GM12864 (cell line): ENCODE results near the gene GPX3.

Experiments used
- DNase-seq: peaks from one replicate; pipeline ENCODE4 v3.0.0-alpha.2; 2011; ENCODE audit warnings: low read depth
- H3K4me3 ChIP-seq: 2 replicates; pipeline ENCODE4 v1.5.1; 2011; ENCODE audit warnings: mild to moderate bottlenecking, low read depth, low read length, control low read depth
- CTCF ChIP-seq: IDR thresholded peaks from 2 replicates; pipeline ENCODE4 v1.5.1; 2011; ENCODE audit warnings: low read depth, mild to moderate bottlenecking, moderate library complexity, low read length, control low read depth, inconsistent platforms; ENCODE audit errors: missing control alignments

Gene GPX3

GRCh38 chr5:150993826-150994412, 26.5 kb upstream of the GPX3 start:
- no peak for DNase-seq
- no peak for TF ChIP-seq CTCF

GRCh38 chr5:150999704-151000442, 20.5 kb upstream of the GPX3 start:
- DNase-seq = no peak
- H3K4me3 ChIP-seq = no peak overlapping the region
- TF ChIP-seq CTCF = no peak

More at GRCh38 chr5:150993826-150994412, 26.5 kb upstream of the GPX3 start:
- H3K4me3 ChIP-seq = no peak overlapping the region

DNA sequence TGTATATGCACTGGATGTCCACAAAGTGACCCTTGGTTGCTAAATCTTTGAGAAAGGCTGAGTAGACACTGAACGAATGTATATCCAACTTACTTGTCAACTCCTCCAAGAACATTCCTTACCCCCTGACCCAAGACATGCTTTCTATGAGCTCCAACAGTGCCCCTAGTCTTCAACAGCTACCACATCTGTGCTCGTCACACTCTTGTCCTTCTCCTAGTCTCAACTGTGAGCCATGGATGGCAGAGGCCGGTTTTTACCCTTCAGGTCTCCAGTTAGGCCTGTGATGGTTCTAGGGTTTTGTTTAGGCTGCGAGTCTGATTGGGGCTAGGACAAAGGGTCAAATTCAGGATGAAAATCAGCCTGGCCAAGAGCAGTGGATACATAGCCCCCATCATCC, 19.0 kb upstream of the GPX3 start:
- no peak for DNase-seq
- no peak for TF ChIP-seq CTCF

DNA sequence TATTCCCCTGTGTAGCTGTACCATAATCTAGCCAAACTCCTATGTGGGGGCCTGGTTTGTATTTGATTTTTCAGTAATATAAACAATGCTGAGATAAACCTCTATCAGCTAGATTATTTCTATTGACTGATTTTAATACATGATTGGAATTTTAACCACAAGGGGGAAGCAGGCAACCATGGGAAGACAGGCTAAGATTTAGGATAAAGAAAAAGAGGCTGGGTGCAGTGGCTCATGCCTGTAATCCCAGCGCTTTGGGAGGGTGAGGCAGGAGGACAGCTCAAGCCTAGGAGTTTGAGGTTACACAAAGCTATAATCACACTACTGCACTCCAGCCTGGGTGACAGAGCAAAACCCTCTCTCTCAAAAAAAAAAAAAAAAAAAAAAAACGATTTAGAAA, 18.1 kb upstream of the GPX3 start:
- no peak for DNase-seq
- TF ChIP-seq CTCF = no peak
- H3K4me3 ChIP-seq = no peak overlapping the region

More for the DNA sequence above, 19.0 kb upstream of the GPX3 start:
- no peak overlapping the region for H3K4me3 ChIP-seq

GRCh38 chr5:151002681-151003502, 17.5 kb upstream of the GPX3 start:
- no peak for DNase-seq
- H3K4me3 ChIP-seq = no peak overlapping the region
- TF ChIP-seq CTCF = no peak

GRCh38 chr5:151003503-151003860, 16.9 kb upstream of the GPX3 start:
- no peak for TF ChIP-seq CTCF
- H3K4me3 ChIP-seq = no peak overlapping the region
- DNase-seq = no peak
